IMR-90 (cell line): ENCODE results near the gene CWF19L1. TPM values are rescaled to one million over a fixed set of nuclear protein-coding genes. Genes with fewer than 3 reads are reported as not detected.

Experiments used
- ATAC-seq: fragments of 200-7000 bp; cut with Tn5 transposase; 2 replicates; pipeline ENCODE4 v1.9.1; 2020; ENCODE audit warnings: low read depth, mild to moderate bottlenecking, moderate library complexity
- BruUV-seq: library from RNA; stranded (reverse); fragments of 400-500 nt; replicated peaks from 2 replicates; lab custom pipeline; 2021; lab: Mats Ljungman, UMichigan
- CTCF ChIA-PET: fragments of 300-600 bp; formaldehyde crosslinking; extraction: SDS; loops from one replicate; lab custom pipeline; 2021; ENCODE audit warnings: antibody characterized with exemption; lab: Yijun Ruan, JAX
- POLR2A ChIA-PET: fragments of 300-600 bp; sonication (Branson Sonifier 250); formaldehyde crosslinking; loops from one replicate; lab custom pipeline; 2022; ENCODE audit warnings: antibody characterized with exemption; ENCODE audit not compliant: unreplicated experiment; lab: Charles Lee
- DNase-seq: peaks from one replicate; pipeline ENCODE4 v3.0.0; 2013
- H2AFZ ChIP-seq: replicated peaks from 2 replicates; pipeline ENCODE3; 2013; ENCODE audit warnings: low read length, mild to moderate bottlenecking; ENCODE audit not compliant: poor library complexity
- H2AK5ac ChIP-seq: 2 replicates; pipeline ENCODE4 v1.6.1; 2013; ENCODE audit warnings: low read depth, low read length, inconsistent platforms
- H2AK9ac ChIP-seq: replicated peaks from 2 replicates; pipeline ENCODE3; 2013; ENCODE audit warnings: mild to moderate bottlenecking, low read depth, low read length, moderate library complexity; ENCODE audit not compliant: poor library complexity
- H2BK120ac ChIP-seq: 2 replicates; pipeline ENCODE4 v1.6.1; 2013; ENCODE audit warnings: low read depth, low read length, inconsistent platforms
- H2BK15ac ChIP-seq: 3 replicates; pipeline ENCODE4 v1.6.1; 2013; ENCODE audit warnings: low read depth, low read length, inconsistent platforms
- H2BK20ac ChIP-seq: 2 replicates; pipeline ENCODE4 v1.6.1; 2013; ENCODE audit warnings: low read depth, mild to moderate bottlenecking, inconsistent platforms, low read length, moderate library complexity
- H2BK5ac ChIP-seq: 2 replicates; pipeline ENCODE4 v1.6.1; 2013; ENCODE audit warnings: mild to moderate bottlenecking, low read depth, low read length, inconsistent platforms; ENCODE audit not compliant: poor library complexity, severe bottlenecking
- H3K14ac ChIP-seq: replicated peaks from 2 replicates; pipeline ENCODE4 v1.6.1; 2013; ENCODE audit warnings: low read depth, low read length, inconsistent platforms
- H3K18ac ChIP-seq: 2 replicates; pipeline ENCODE4 v1.6.1; 2013; ENCODE audit warnings: low read depth, low read length, control low read depth
- H3K23ac ChIP-seq: 2 replicates; pipeline ENCODE4 v1.6.1; 2013; ENCODE audit warnings: low read depth, low read length, inconsistent platforms
- H3K27ac ChIP-seq: 2 replicates; pipeline ENCODE4 v1.5.1; 2013; ENCODE audit warnings: mild to moderate bottlenecking, control low read depth, low read length; ENCODE audit not compliant: insufficient read depth
- H3K27me3 ChIP-seq: 2 replicates; pipeline ENCODE4 v1.6.1; 2013; ENCODE audit warnings: low read length; ENCODE audit not compliant: control insufficient read depth, insufficient read depth
- H3K36me3 ChIP-seq: 2 replicates; pipeline ENCODE4 v1.6.1; 2013; ENCODE audit warnings: low read length, mixed read lengths; ENCODE audit not compliant: control insufficient read depth, insufficient read depth
- H3K4ac ChIP-seq: 2 replicates; pipeline ENCODE4 v1.6.1; 2013; ENCODE audit warnings: low read depth, low read length, inconsistent platforms
- H3K4me1 ChIP-seq: 2 replicates; pipeline ENCODE4 v1.6.1; 2013; ENCODE audit warnings: low read length, mixed read lengths; ENCODE audit not compliant: control insufficient read depth, insufficient read depth
- H3K4me2 ChIP-seq: 2 replicates; pipeline ENCODE4 v1.6.1; 2013; ENCODE audit warnings: low read depth, mild to moderate bottlenecking, control low read depth, low read length, moderate library complexity
- H3K4me3 ChIP-seq: 2 replicates; pipeline ENCODE4 v1.5.1; 2013; ENCODE audit warnings: low read depth, mild to moderate bottlenecking, control low read depth, low read length, moderate library complexity; ENCODE audit not compliant: insufficient read depth
- H3K56ac ChIP-seq: 2 replicates; pipeline ENCODE4 v1.6.1; 2013; ENCODE audit warnings: low read length, inconsistent platforms; ENCODE audit not compliant: insufficient read depth; ENCODE audit errors: extremely low read depth
- H3K79me1 ChIP-seq, 2 experiments: 2 replicates each; pipeline ENCODE4 v1.6.1; 2013; ENCODE audit warnings: low read length in 2 of 2, inconsistent platforms in 1 of 2, low read depth in 1 of 2
- H3K9ac ChIP-seq: 2 replicates; pipeline ENCODE4 v1.6.1; 2013; ENCODE audit warnings: low read depth, low read length, control low read depth
- H3K9me1 ChIP-seq: 2 replicates; pipeline ENCODE4 v1.6.1; 2013; ENCODE audit warnings: low read length, inconsistent platforms; ENCODE audit not compliant: insufficient read depth
- H3K9me3 ChIP-seq: 2 replicates; pipeline ENCODE4 v1.6.1; 2013; ENCODE audit warnings: low read length; ENCODE audit not compliant: control insufficient read depth, insufficient read depth
- H4K20me1 ChIP-seq: 2 replicates; pipeline ENCODE4 v1.6.1; 2013; ENCODE audit warnings: low read length, inconsistent platforms; ENCODE audit not compliant: insufficient read depth
- H4K5ac ChIP-seq: 2 replicates; pipeline ENCODE4 v1.6.1; 2013; ENCODE audit warnings: mild to moderate bottlenecking, low read depth, low read length, control low read depth
- H4K8ac ChIP-seq, 2 experiments: 2 replicates each; pipeline ENCODE4 v1.6.1; 2013; ENCODE audit warnings: low read depth in 2 of 2, low read length in 2 of 2, control low read depth in 1 of 2, inconsistent platforms in 1 of 2
- H4K91ac ChIP-seq: 2 replicates; pipeline ENCODE4 v1.6.1; 2013; ENCODE audit warnings: low read depth, low read length, inconsistent platforms; ENCODE audit not compliant: insufficient read depth
- CHD1 ChIP-seq: IDR thresholded peaks from 2 replicates; pipeline ENCODE4 v1.6.1; 2012; ENCODE audit warnings: low read depth, low read length, improper control_type of control experiment
- MAZ ChIP-seq: IDR thresholded peaks from 2 replicates; pipeline ENCODE4 v1.6.1; 2012; ENCODE audit warnings: low read depth, mild to moderate bottlenecking, low read length, improper control_type of control experiment, moderate library complexity, borderline replicate concordance
- WGBS, 2 experiments: methylation state at CpG; one replicate each; pipeline versions ENCODE4 v1.1.5 to v1.1.7; 2013; ENCODE audit warnings: missing lambda C conversion rate in 2 of 2; ENCODE audit not compliant: insufficient read length in 1 of 2; ENCODE audit errors: extremely low coverage in 2 of 2; 5-methylcytosine and 5-hydroxymethylcytosine counted together
- dilution Hi-C: fragments of 300-500 bp; cut with HindIII; formaldehyde crosslinking; loops from one replicate; pipeline ENCODE4 v1.14.3; 2018; ENCODE audit warnings: low sequenced_read_pairs; ENCODE audit not compliant: unreplicated experiment
- in situ Hi-C: fragments of 300-500 bp; cut with MboI; formaldehyde crosslinking; loops from 3 replicates; pipeline ENCODE4 v1.14.3; 2019; ENCODE audit warnings: low sequenced_read_pairs, inconsistent platforms, mixed read lengths
- intact Hi-C: fragments of 100-400 bp; cut with micrococcal nuclease; formaldehyde crosslinking; loops from 2 replicates; pipeline ENCODE4 v1.10.0; 2022
- polyA plus RNA-seq, 3 experiments: library from polyadenylated mRNA; depleted of rRNA; stranded (reverse); fragments of >200 nt; gene quantifications; 2 replicates each; pipeline ENCODE4 v1.2.3, GENCODE V29; 2012; ENCODE audit warnings: low replicate concordance in 1 of 3
- total RNA-seq: library from RNA; depleted of rRNA; stranded (reverse); fragments of >200 nt; gene quantifications from 2 replicates; pipeline ENCODE4 v1.2.3, GENCODE V29; 2012

The CWF19L1 gene
- total and polyA plus RNA-seq, 2 of the 4 experiments (the other 2 are of a cell fraction), result 10.2 to 30.8 TPM

DNA sequence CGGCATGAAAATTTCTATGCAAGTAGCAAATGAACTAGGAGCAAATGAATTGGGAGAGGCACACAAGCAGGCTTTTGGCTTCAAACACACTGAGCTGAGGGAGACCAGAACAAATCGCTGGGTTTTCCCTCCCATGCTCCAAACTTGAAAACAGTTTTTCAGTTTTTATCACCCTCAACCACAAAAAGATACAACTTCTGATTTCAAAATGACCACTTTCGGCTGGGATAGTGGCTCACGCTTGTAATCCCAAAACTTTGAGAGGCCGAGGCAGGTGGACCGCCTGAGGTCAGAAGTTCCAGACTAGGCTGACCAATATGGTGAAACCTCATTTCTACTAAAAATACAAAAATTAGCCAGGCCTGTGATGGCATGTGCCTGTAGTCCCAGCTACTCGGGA lies 29.0 kb downstream of the CWF19L1 start:
- Histone ChIP-seq H4K20me1 (no peaks in the 10 kb centered on the region), H3K79me1 (no peaks in the 10 kb centered on the region; a peak in 1 of 4 replicates), H2BK120ac (no peak overlapping the region), H3K18ac (no peak overlapping the region), H3K36me3 (peaks cover 21% of the 10 kb centered on the region), H2AFZ (no peak overlapping the region), H3K27me3 (no peaks in the 10 kb centered on the region), H3K27ac (no peak overlapping the region), H3K9me3 (no peaks in the 10 kb centered on the region), H2BK5ac (no peak overlapping the region), H3K4ac (no peak overlapping the region), H4K8ac (no peak overlapping the region), H3K4me1 (no peaks in the 10 kb centered on the region), H2AK9ac (no peak overlapping the region), H3K23ac (no peak overlapping the region), H3K9ac (no peak overlapping the region), H2AK5ac (no peak overlapping the region), H3K14ac (no peak overlapping the region), H2BK20ac (no peak overlapping the region), H3K56ac (no peak overlapping the region), H3K9me1 (no peaks in the 10 kb centered on the region), H3K4me3 (no peak overlapping the region), H4K5ac (no peak overlapping the region), H4K91ac (no peak overlapping the region), H3K4me2 (no peak overlapping the region), H2BK15ac (no peak overlapping the region)
- intact Hi-C loops, result no loop called here
- no peak for ATAC-seq
- no TSS peak for BruUV-seq
- TF ChIP-seq CHD1 (no peak), MAZ (no peak)
- ChIA-PET CTCF (no interaction called here), POLR2A (no interaction called here)
- no peak for DNase-seq
- in situ Hi-C loops, result no loop called here
- WGBS, 2 experiments, result 100% methylated on average over 2 of the region's 7 CpGs; no CpG with 5 or more reads in 1 of the 2 experiments
- dilution Hi-C loops, result no loop called here
